Measurements from ENCODE around the gene TLR8. TPM values are rescaled to one million over a fixed set of nuclear protein-coding genes. Genes with fewer than 3 reads are reported as not detected.

The TLR8 gene
- not detected for polyA plus RNA-seq (2013, experiment 1 of 2; ENCODE audit: insufficient read length)
- polyA plus RNA-seq (2013, experiment 2 of 2; ENCODE audit: insufficient read length): not detected

DNA sequence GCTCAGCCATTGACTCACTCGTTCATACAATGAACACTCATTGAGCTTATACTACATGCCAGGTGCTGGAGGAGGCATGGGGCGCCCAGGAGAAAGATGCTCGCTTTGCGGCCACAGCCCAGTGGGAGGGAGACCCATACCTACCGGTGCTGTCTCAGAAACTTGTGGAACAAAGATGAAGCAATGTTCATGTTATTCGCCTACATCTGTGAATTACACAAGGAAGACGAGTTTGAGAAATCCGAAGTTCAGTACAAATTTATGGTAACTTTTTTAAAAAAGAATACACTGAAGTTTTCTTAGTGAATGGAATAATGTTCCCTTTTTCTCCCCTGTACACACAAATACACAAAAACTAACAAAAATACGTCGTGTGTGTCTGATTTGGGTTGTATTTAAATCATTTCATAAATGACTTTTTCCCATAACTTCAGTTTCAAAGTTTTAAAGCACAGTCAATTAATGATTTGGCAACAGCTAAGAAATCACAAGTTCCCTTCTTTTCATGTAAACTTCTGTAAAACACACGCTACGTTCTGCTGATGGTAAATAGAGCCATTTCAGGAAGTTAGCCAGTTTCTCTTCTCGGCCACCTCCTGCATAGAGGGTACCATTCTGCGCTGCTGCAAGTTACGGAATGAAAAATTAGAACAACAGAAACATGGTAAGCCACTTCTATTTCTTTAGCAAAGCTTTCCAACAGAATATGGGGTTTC is at the start of gene TLR8:
Gene TLR8 (plus strand): TSS at position 575 of the 716 bp plus-strand sequence. CDS start 87 bp downstream, at position 662.
- DNase-seq: no peak

DNA sequence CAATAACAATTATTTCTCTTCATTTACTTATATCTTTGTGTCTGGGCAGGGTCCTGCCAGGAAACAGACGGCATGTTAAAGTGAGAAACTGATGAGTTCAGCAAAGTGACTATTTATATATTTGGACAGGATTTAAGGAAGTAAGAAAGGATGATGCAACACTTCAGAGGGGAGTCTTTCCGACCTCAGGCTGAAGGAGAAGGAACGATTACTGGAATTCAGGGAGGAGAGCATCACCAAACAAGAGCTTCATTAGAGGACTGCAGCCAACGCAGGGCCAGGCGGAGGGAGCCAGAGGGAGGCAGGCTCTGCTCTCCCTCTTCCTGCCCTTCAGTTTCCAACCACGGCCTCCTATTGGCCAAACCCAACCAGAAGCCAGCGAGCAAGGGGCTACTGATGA is 41.1 kb upstream of the TLR8 start:
- no peak for DNase-seq

DNA sequence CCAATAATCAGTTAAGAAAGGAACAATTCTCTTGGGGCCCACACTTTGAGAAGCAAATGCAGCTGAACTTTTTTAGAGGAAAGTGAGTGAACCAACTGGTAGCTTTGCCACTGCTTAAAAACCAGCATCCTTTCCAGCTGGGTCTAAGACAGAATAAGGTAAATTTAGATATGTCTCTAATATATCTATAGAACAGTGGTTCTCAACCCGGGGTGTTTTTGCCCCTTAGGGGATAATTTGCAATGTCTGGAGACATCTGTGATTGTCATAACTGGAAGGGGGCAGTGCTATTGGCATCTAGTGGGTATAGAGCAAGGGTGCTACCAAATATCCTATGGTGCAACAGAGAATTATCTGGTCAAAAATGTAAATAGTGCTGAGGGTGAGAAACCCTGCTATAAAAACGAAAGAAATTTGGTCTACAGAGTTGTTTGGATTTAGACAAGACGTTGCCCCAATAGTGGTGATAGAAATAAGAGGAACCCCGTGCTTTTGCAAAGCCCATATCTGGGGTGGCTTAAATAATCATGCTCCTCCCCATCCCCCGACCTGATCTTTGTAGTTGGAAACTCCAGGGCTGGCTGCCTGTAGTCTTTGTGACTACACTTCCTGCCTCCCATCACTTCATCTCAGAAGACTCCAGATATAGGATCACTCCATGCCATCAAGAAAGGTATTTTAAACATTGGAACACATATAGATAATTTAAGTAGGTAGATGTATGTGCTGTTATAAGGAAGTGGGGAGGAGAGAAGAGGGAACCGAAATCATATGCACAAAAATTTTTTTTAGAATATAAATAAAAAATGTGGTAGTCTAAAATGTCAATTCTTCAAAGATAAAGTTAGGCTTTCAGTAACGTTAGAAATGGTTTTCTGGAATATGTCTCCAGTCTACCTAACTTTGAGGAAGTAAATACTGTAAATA is 39.7 kb upstream of the TLR8 start, which contains the start of gene TLR7:
Gene TLR7 (plus strand): TSS at position 622 of the 927 bp plus-strand sequence. CDS start 507 bp downstream, outside the sequence.
- no peak for DNase-seq

DNA sequence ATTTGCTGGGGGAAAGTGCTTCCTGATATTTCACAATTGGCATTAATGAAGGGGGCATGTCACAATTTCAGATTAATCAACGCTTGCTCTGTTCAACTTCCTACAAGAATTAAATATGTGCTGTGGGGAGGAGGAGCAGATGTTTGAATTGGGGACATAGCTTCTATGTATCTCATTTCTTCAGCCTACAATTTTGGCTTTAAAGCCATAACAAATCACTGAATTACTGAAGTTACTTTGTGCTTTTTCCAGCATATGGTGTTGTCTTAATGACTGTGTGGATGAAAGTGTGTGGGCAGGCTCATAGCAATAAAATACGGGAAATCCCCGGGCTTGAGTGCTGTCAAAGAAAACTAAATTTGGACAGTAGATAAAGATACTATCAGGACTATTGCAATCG is 38.7 kb upstream of the TLR8 start:
- no peak for DNase-seq

DNA sequence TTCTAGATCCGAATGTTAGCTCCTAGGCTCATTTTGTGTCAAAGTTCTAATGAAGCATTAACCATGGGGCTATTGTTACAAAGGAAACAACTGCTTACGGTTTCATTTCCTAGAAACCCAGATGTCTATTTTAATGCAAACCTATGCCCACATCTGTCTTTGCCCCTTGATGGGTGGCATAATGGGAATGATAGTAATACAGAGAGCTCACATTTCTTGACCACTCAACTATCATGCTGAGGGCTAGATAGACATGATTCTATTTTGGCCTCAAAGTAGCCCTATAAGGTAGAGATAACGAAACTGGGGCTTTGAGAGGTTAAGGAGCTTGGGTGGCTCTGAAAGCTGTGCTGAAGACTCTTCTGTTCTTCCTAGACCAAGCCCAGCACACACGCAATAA is 37.7 kb upstream of the TLR8 start:
- no peak for DNase-seq

DNA sequence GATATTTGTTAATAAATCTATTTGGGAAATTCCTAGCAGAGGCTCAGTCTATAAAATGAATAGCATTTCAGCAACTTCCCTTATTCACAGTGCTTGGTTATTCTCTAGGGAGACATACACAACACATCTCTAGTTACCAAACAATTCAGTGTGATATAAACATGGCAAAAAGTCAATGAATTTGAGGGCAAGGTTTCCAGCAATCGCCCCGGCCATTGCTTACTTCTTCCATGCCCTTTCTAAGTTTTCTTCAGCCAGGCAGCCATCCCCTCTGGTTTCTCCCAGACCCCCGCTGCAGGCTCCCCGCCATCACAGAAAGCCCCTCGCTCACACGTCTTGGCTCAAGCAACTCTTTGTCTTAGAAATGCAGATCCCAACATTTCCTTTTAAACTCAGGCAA is 35.2 kb upstream of the TLR8 start:
- DNase-seq: no peak

DNA sequence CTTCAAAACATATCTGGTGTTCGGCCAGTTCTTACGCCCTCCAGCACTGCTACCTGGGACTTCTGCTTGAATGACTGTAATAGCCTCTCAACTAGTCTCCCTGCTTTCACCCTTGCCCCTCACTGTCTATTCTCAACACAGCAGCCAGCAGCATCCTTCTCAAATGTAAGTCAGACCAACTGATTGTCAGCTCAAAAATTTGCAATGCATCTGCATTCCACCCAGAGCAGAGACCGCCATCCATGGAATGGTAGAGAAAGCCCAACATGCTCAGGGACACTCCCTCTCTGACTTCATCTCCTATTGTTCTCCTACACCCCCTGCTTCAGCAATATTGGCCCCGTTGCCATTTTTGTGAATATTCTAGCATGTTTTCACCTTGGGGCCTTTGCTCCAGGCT is 33.7 kb upstream of the TLR8 start:
- DNase-seq: no peak

DNA sequence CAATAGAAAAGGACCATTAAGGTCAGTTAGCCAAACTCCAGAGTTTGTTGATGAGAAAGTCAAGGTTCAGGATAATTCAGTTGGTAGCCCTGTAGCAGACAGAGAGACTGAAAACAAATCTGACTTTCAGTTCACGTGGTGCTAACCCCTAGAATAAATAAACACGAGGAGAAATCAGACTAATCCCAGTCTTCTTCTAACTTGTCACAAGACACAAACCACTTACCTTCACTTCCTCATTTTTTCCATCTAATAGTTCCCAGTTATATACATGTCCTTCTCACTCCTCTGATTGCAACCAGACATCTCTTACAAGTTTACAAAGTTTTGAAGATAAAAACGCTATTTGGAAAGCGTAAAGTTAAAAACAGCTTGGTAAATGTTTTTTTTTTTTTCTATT is 31.8 kb upstream of the TLR8 start:
- DNase-seq: no peak

DNA sequence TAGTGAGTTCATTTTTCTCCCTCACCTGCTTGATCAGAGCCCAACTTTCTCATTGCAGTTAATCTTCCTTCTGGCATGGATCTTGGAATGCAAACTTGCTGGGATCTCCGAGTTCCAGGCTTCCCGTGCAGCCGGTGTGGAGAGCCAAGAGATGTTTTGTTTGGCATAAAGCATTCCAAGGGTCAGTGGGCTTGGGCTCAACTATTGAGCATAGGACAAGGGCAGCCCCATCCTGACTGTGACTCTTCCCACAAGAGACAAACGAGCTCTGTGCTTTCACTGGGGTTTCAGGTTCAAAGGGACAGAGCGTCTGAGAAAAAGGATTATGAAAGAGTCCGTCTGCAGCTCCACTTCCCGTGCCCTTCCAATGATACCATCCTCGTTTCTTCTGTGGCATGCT is 29.0 kb upstream of the TLR8 start:
- DNase-seq: no peak

DNA sequence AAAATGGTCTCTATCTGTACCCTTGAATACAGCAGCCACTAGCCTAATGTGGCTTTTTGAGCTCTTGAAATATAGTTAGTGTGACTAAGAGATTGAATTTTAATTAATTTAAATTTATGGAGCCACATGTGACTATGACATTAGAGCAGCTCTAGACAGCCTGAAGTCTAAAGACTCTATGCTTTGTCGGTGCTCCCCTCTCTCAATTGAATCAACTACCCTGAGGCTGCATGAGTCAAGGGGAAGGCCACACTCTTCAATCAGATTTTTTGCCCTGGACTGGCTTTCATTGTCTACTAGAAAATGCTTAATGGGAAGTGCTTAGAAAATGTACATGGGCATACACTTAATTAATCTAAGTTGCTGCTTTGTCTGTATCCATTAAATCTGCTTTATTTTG is 27.9 kb upstream of the TLR8 start:
- no peak for DNase-seq

DNA sequence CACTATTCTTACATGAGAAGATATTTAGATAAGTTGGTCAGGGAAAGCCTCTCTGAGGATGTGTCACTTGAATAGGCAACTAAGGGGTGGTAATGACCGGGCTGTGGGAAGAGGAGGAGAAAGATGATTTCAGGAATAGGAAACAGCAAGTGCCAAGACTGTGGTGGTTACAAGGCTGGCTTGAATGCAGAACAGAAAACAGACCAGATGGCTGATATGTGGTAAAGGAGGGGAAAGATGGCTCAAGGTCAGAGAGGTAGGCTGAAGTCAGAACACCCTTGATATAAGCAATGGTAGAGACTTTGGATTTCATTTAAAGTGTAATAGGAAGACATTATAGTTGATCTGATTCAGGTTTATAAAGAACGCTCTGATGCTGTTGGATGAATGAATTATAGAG is 24.5 kb upstream of the TLR8 start:
- DNase-seq: no peak

DNA sequence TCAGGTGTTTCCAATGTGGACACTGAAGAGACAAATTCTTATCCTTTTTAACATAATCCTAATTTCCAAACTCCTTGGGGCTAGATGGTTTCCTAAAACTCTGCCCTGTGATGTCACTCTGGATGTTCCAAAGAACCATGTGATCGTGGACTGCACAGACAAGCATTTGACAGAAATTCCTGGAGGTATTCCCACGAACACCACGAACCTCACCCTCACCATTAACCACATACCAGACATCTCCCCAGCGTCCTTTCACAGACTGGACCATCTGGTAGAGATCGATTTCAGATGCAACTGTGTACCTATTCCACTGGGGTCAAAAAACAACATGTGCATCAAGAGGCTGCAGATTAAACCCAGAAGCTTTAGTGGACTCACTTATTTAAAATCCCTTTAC is 20.9 kb upstream of the TLR8 start:
- no peak for DNase-seq

DNA sequence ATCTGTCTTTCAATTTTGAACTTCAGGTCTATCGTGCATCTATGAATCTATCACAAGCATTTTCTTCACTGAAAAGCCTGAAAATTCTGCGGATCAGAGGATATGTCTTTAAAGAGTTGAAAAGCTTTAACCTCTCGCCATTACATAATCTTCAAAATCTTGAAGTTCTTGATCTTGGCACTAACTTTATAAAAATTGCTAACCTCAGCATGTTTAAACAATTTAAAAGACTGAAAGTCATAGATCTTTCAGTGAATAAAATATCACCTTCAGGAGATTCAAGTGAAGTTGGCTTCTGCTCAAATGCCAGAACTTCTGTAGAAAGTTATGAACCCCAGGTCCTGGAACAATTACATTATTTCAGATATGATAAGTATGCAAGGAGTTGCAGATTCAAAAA is 19.9 kb upstream of the TLR8 start:
- DNase-seq: no peak

DNA sequence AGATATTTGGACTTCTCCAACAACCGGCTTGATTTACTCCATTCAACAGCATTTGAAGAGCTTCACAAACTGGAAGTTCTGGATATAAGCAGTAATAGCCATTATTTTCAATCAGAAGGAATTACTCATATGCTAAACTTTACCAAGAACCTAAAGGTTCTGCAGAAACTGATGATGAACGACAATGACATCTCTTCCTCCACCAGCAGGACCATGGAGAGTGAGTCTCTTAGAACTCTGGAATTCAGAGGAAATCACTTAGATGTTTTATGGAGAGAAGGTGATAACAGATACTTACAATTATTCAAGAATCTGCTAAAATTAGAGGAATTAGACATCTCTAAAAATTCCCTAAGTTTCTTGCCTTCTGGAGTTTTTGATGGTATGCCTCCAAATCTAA is 19.3 kb upstream of the TLR8 start:
- no peak for DNase-seq

DNA sequence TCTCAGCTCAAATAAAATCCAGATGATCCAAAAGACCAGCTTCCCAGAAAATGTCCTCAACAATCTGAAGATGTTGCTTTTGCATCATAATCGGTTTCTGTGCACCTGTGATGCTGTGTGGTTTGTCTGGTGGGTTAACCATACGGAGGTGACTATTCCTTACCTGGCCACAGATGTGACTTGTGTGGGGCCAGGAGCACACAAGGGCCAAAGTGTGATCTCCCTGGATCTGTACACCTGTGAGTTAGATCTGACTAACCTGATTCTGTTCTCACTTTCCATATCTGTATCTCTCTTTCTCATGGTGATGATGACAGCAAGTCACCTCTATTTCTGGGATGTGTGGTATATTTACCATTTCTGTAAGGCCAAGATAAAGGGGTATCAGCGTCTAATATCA is 18.7 kb upstream of the TLR8 start:
- no peak for DNase-seq

DNA sequence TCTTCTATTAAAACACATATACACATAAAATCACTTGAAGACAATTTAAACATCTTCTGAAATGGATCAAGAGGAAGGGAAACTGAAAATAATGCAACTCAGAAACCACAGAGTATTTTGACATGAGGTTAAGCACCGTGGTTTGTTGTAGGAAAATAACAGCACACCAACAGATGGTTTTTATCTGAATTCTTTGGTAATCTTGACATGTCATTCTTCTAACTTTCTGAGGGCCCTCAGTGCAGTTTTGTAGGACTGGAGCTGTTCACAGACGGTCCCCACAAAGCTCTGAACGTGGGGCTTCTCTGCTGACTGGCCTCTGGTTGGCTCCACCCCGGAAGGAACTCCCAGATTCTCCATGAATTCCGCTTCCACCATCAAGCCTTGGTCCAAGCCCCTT is 16.0 kb upstream of the TLR8 start:
- no peak for DNase-seq

DNA sequence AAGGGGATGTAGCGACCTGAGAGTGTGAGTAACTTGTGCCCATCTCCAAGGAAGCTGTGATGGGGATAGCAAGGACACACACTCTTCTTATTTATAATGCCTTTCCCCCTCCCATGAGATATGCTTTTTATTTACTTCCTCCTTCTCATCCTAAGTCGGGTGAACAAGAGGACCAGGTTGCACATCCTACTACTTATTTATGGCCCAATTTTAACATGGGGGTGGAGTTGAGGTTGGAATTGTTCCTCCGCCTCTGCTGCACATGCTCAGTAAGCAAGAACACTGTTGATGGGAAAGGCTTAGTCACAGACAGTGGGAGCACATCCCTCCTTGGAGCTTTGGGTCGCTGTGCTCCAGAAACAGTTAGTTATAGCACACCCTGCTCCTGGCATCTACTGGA is 15.2 kb upstream of the TLR8 start:
- no peak for DNase-seq

DNA sequence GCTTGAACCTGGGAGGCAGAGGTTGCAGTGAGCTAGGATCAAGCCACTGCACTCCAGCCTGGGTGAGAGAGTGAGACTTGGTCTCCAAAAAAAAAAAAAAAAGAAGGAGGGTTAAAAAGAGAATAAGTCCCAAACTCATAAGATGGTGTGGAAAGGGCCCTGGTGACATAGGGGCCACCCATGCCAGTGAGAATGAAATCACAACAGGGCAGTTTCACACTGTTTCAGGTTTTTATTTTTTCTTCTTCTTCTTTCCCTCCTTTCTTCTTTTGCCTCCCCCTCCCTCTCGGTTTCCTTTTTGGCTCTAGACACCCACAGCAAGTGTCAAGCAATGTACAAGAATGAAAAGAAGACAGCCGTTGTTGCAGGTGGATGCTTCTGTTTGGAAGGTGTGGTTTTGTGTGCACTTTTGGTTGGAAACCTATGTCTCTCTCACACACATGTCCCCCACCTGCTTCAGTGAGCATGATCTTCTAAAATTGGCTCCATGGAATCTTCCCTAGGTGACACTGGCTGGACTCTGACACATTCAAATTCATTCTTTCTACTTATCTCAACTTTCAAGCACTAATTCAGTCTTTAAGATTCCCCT is 14.4 kb upstream of the TLR8 start:
- DNase-seq: no peak

DNA sequence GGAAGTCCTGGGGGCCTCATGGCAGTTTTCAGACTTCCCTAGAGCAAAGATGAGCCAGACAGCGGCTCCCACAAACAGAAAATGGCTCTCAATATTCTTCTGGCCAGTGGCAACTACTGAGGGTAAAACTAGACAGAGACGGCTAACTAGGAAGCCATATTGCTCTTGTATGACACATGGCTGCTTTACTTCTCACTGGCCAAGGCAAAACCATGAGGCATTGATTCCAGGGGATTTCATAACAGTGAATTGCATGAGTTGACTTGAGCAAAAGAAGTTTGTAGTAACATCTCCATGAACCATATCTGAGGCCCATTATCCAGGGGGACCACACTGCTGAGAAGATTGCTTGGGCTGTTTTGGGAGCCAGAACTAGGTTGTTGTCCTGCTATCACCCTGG is 13.7 kb upstream of the TLR8 start:
- no peak for DNase-seq

DNA sequence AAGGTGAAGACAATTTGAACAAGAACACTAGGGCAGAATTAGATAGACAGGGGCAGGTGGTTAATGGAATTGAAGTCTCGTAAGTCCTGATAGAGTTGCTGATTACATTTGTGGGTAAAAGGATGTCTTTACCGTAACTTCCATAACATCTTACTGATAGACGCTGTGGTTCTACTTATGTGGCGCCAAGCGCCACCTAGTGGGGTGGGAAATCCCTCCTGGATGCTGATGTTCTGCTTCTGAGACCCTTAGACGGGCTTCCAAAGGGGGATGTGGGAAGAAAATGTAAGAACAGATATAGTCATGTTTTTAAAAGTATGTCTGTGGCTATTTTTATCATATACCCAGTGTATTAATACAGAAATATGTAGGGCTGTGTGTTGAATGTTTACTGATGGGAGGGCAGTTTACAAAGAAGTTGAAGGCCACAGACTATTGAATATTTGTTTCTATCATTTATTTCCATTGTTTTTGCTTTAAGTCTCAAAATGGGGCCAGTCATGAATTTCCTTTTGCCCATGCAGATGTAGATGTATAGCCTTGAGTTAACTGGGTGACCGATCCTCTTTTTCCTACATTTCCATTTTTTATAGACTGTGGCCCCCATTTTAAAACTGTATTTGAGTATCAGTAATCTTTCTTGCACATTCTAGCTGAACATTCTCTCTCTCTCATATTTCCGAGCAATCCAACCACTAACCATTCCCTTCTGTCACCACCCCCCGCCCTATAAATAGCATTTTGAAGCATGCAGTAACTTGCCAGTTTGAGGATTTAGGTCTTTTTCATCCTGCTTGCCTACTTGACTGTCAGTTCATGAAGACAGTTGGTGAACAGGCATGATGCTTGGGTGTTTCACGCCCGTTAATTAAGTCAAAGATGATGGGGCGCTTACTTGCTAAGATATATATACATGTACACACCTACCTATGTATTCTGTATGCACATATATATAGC is 12.1 kb upstream of the TLR8 start:
- peak; percentile 34 for DNase-seq

DNA sequence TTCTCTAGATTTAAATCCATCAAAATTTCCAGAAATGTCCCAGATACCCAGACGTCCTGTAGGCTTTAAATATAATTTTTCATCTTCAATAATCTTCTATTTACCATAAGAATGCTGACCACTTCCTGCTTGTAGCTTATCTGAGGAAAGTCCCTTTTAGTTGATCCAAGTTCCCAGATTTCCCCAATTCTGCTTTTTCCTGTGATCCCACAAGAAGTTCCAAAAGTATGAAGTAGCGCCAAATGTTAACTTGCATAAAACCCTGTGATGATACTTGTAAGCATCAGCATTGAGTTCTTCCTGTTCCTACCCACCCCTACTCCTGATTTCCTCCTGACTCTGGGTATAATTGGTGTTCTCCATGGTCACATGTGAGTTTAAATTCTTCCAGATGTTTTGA is 10.6 kb upstream of the TLR8 start:
- peak; percentile 13 for DNase-seq

DNA sequence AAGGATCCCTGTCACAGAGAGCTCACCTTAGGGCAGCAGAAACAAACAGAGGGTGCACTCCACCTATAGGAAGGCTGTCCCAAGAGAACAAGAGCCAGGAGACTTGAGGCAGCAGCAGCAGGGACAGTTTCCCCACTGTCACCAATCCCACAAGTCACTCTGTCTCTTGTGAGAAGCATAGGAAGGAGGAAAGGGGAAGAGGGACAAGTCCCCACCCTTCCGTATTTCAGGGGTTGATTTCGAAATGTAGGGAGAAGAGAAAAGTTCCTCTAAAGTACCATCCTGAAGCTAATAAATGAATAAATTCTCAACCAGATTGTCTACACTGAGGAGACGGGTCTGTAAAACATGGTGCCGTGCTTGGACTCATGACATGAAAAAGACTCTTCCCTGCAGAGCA is 9.5 kb upstream of the TLR8 start:
- DNase-seq: no peak

Data from fibroblast of skin of abdomen (primary cell).